Effector memory CD4-positive, alpha-beta T cell (primary cell): ENCODE measurements around the gene NTN1.

Source experiments
- DNase-seq, 3 donors: peaks; one replicate each; pipeline ENCODE4 v3.0.0-alpha.2; 2020
- H3K27ac ChIP-seq: 2 replicates; pipeline ENCODE4 v1.7.0; 2013; ENCODE audit warnings: mild to moderate bottlenecking, low read length, moderate library complexity; ENCODE audit not compliant: insufficient read depth, poor library complexity, severe bottlenecking
- H3K27me3 ChIP-seq: replicated peaks from 2 replicates; pipeline ENCODE4 v1.7.0; 2013; ENCODE audit warnings: mild to moderate bottlenecking, low read length; ENCODE audit not compliant: insufficient read depth, control insufficient read depth, poor library complexity, severe bottlenecking
- H3K36me3 ChIP-seq: 2 replicates; pipeline ENCODE4 v1.7.0; 2013; ENCODE audit warnings: mild to moderate bottlenecking, low read length, moderate library complexity; ENCODE audit not compliant: control insufficient read depth, insufficient read depth
- H3K4me1 ChIP-seq: 2 replicates; pipeline ENCODE4 v1.7.0; 2013; ENCODE audit warnings: low read length, mild to moderate bottlenecking; ENCODE audit not compliant: control insufficient read depth, insufficient read depth, poor library complexity, severe bottlenecking
- H3K4me3 ChIP-seq: 2 replicates; pipeline ENCODE4 v1.7.0; 2013; ENCODE audit warnings: low read length, low read depth, mild to moderate bottlenecking; ENCODE audit not compliant: insufficient read depth, poor library complexity, severe bottlenecking
- H3K9me3 ChIP-seq: 2 replicates; pipeline ENCODE4 v1.7.0; 2013; ENCODE audit warnings: mild to moderate bottlenecking, low read length, moderate library complexity; ENCODE audit not compliant: control insufficient read depth

The NTN1 gene

GRCh38 chr17:9004961-9005285, 16.4 kb upstream of the NTN1 start:
- peaks cover 38% of the 10 kb centered on the region for H3K27me3 ChIP-seq
- no peaks in the 10 kb centered on the region for H3K36me3 ChIP-seq
- H3K27ac ChIP-seq = no peak overlapping the region
- peaks cover 13% of the 10 kb centered on the region for H3K4me1 ChIP-seq
- DNase-seq = no peak
- H3K4me3 ChIP-seq = no peak overlapping the region
- H3K9me3 ChIP-seq = no peaks in the 10 kb centered on the region

GRCh38 chr17:9006175-9006767, 15.0 kb upstream of the NTN1 start:
- Histone ChIP-seq H3K4me1 (peaks cover 13% of the 10 kb centered on the region), H3K27ac (no peak overlapping the region), H3K36me3 (no peaks in the 10 kb centered on the region), H3K27me3 (peaks cover 36% of the 10 kb centered on the region), H3K4me3 (no peak overlapping the region), H3K9me3 (no peaks in the 10 kb centered on the region)
- no peak for DNase-seq

GRCh38 chr17:9007052-9007714, 14.1 kb upstream of the NTN1 start:
- no peaks in the 10 kb centered on the region for H3K36me3 ChIP-seq
- no peak overlapping the region for H3K4me3 ChIP-seq
- H3K4me1 ChIP-seq = peaks cover 13% of the 10 kb centered on the region
- H3K9me3 ChIP-seq = no peaks in the 10 kb centered on the region
- H3K27ac ChIP-seq = no peak overlapping the region
- H3K27me3 ChIP-seq = peaks cover 31% of the 10 kb centered on the region
- no peak for DNase-seq

- no peak for DNase-seq
- Histone ChIP-seq H3K9me3 (no peaks in the 10 kb centered on the region), H3K27me3 (peaks cover 17% of the 10 kb centered on the region), H3K4me3 (no peak overlapping the region), H3K27ac (no peak overlapping the region), H3K4me1 (peaks cover 2% of the 10 kb centered on the region), H3K36me3 (no peaks in the 10 kb centered on the region)
Observed at GRCh38 chr17:9009096-9009495, 12.2 kb upstream of the NTN1 start.

- H3K27me3 ChIP-seq = peaks cover 12% of the 10 kb centered on the region
- H3K4me3 ChIP-seq = no peak overlapping the region
- no peaks in the 10 kb centered on the region for H3K36me3 ChIP-seq
- no peaks in the 10 kb centered on the region for H3K4me1 ChIP-seq
- H3K9me3 ChIP-seq = no peaks in the 10 kb centered on the region
- no peak overlapping the region for H3K27ac ChIP-seq
- no peak for DNase-seq
Observed at GRCh38 chr17:9009737-9010136, 11.6 kb upstream of the NTN1 start.

GRCh38 chr17:9011001-9011400, 10.3 kb upstream of the NTN1 start:
- Histone ChIP-seq H3K27me3 (peaks cover 12% of the 10 kb centered on the region), H3K27ac (no peak overlapping the region)

GRCh38 chr17:9016941-9017552, 4.3 kb upstream of the NTN1 start:
- H3K27ac ChIP-seq = no peak overlapping the region
- H3K27me3 ChIP-seq = peaks cover 11% of the 10 kb centered on the region
- H3K4me3 ChIP-seq = no peak overlapping the region
- no peak for DNase-seq
- peaks cover 9% of the 10 kb centered on the region for H3K4me1 ChIP-seq
- no peaks in the 10 kb centered on the region for H3K36me3 ChIP-seq
- no peaks in the 10 kb centered on the region for H3K9me3 ChIP-seq

More at GRCh38 chr17:9011001-9011400, 10.3 kb upstream of the NTN1 start:
- Histone ChIP-seq H3K4me1 (no peaks in the 10 kb centered on the region), H3K9me3 (no peaks in the 10 kb centered on the region), H3K36me3 (no peaks in the 10 kb centered on the region), H3K4me3 (no peak overlapping the region)
- DNase-seq = no peak

GRCh38 chr17:9018726-9019125, 2.6 kb upstream of the NTN1 start:
- DNase-seq = no peak
- Histone ChIP-seq H3K4me3 (no peak overlapping the region), H3K4me1 (peaks cover 26% of the 10 kb centered on the region), H3K9me3 (no peaks in the 10 kb centered on the region), H3K36me3 (no peaks in the 10 kb centered on the region), H3K27ac (no peak overlapping the region), H3K27me3 (peaks cover 26% of the 10 kb centered on the region)

- H3K4me3 ChIP-seq = peak overlapping the region; percentile 54
- peaks cover 26% of the 10 kb centered on the region for H3K4me1 ChIP-seq
- H3K27me3 ChIP-seq = peaks cover 41% of the 10 kb centered on the region
Observed at GRCh38 chr17:9020096-9020823, 1.1 kb upstream of the NTN1 start.

GRCh38 chr17:9020824-9021157, 519 bp upstream of the NTN1 start:
- Histone ChIP-seq H3K36me3 (no peaks in the 10 kb centered on the region), H3K27ac (no peak overlapping the region), H3K4me1 (peaks cover 26% of the 10 kb centered on the region), H3K4me3 (peak overlapping the region; percentile 54), H3K9me3 (no peaks in the 10 kb centered on the region), H3K27me3 (peaks cover 41% of the 10 kb centered on the region)
- DNase-seq = no peak

More at GRCh38 chr17:9020096-9020823, 1.1 kb upstream of the NTN1 start:
- H3K36me3 ChIP-seq = no peaks in the 10 kb centered on the region
- H3K27ac ChIP-seq = no peak overlapping the region
- H3K9me3 ChIP-seq = no peaks in the 10 kb centered on the region
- no peak for DNase-seq
